H1 (cell line): ENCODE measurements around the gene PTH2R. TPM values are rescaled to one million over a fixed set of nuclear protein-coding genes. Genes with fewer than 3 reads are reported as not detected.

Experiments
- CHD7 ChIP-seq: fragments of 300-600 bp; sonication (generic); IDR thresholded peaks from 2 replicates; pipeline ENCODE4 v1.7.1; 2012; ENCODE audit warnings: low read length, moderate library complexity, mild to moderate bottlenecking, inconsistent platforms; ENCODE audit not compliant: insufficient replicate concordance
- FOSL1 ChIP-seq: IDR thresholded peaks from 2 replicates; pipeline ENCODE4 v1.6.1; 2011; ENCODE audit warnings: mild to moderate bottlenecking, low read depth, low read length, moderate library complexity; ENCODE audit not compliant: insufficient read depth
- GABPA ChIP-seq: IDR thresholded peaks from 2 replicates; pipeline ENCODE4 v1.6.1; 2011; ENCODE audit warnings: mild to moderate bottlenecking, low read length, moderate library complexity, borderline replicate concordance; ENCODE audit not compliant: insufficient read depth
- POLR2A ChIP-seq, 2 experiments: IDR thresholded peaks; 1 replicate in 1 of 2; 2 replicates in 1 of 2; pipeline ENCODE4 v1.6.1; 2011; ENCODE audit warnings: low read depth in 2 of 2, low read length in 2 of 2, mild to moderate bottlenecking in 2 of 2; ENCODE audit errors: control extremely low read depth in 1 of 2
- RNF2 ChIP-seq: fragments of 200-900, 300-1000 bp; sonication (generic); IDR thresholded peaks from 2 replicates; pipeline ENCODE4 v1.7.1; 2016; ENCODE audit warnings: borderline replicate concordance, low read depth, mild to moderate bottlenecking, antibody characterized with exemption, low read length; ENCODE audit not compliant: poor library complexity, severe bottlenecking; ENCODE audit errors: missing control alignments
- SAP30 ChIP-seq: fragments of 300-600 bp; sonication (generic); IDR thresholded peaks from 2 replicates; pipeline ENCODE4 v1.7.1; 2012; ENCODE audit warnings: low read length, moderate library complexity, mild to moderate bottlenecking, inconsistent platforms; ENCODE audit not compliant: insufficient read depth, insufficient replicate concordance
- SUZ12 ChIP-seq: fragments of 200-600 bp; sonication (generic); IDR thresholded peaks from 2 replicates; pipeline ENCODE4 v1.6.1; 2012; ENCODE audit warnings: mild to moderate bottlenecking, inconsistent platforms, low read length, moderate library complexity, mixed read lengths
- TCF12 ChIP-seq: IDR thresholded peaks from 2 replicates; pipeline ENCODE4 v1.6.1; 2011; ENCODE audit warnings: low read depth, mild to moderate bottlenecking, low read length
- YY1 ChIP-seq: IDR thresholded peaks from 2 replicates; pipeline ENCODE4 v1.6.1; 2011; ENCODE audit warnings: low read depth, mild to moderate bottlenecking, low read length
- ZNF274 ChIP-seq: IDR thresholded peaks from 2 replicates; pipeline ENCODE4 v1.7.0; 2012; ENCODE audit warnings: low read length, borderline replicate concordance; ENCODE audit errors: extremely low read depth
- polyA plus RNA-seq, 7 experiments: library from polyadenylated mRNA; depleted of rRNA in 3 of 7; stranded (reverse) in 5 of 7; unstranded in 2 of 7; fragments of >200 nt in 5 of 7; fragments of 200-250 nt in 2 of 7; gene quantifications; 1 replicate in 5 of 7; 2 replicates in 1 of 7; 4 replicates in 1 of 7; pipeline versions ENCODE4 v1.2.1 to v1.2.3, GENCODE V29; 2011 to 2013; ENCODE audit warnings: missing spikeins in 2 of 7, mixed read lengths in 2 of 7
- total RNA-seq: library from RNA; stranded (reverse); fragmentation: NEBNext Ultra II Directional; extraction: Animal tissue kit (Norgen Biotek cat#: 25700); gene quantifications from 2 replicates; pipeline ENCODE4 v1.2.1, GENCODE V29; 2021

The PTH2R gene
- total and polyA plus RNA-seq, 2 of the 8 experiments (the other 6 are each of a cell fraction or from before 2014, with no cell fraction given): 0.19 to 0.38 TPM

GRCh38 chr2:208363485-208363884 is 43.1 kb upstream of the PTH2R start (continued):
- TF ChIP-seq CHD7 (no peak), SUZ12 (no peak), POLR2A (IDR thresholded peaks at IDR 0.05; ENCODE audit: control extremely low read depth in 1 of 2, low read depth in 2 of 2, low read length in 2 of 2) (no peak), ZNF274 (no peak), SAP30 (no peak), GABPA (no peak), TCF12 (no peak), FOSL1 (no peak), YY1 (no peak), RNF2 (no peak)
